Muscle of leg (tissue), 11 donors: Measurements from ENCODE around the gene OGG1. TPM values are rescaled to one million over a fixed set of nuclear protein-coding genes. Genes with fewer than 3 reads are reported as not detected.

Source experiments
- DNase-seq: peaks from one replicate; pipeline ENCODE4 v3.0.0; 2013
- H3K27ac ChIP-seq: one replicate; pipeline ENCODE4 v1.5.1; 2013; ENCODE audit warnings: mild to moderate bottlenecking, low read length, control low read depth
- H3K27me3 ChIP-seq: one replicate; pipeline ENCODE4 v1.6.1; 2013; ENCODE audit warnings: low read length; ENCODE audit not compliant: control insufficient read depth, insufficient read depth
- H3K36me3 ChIP-seq: one replicate; pipeline ENCODE4 v1.6.1; 2013; ENCODE audit warnings: low read length; ENCODE audit not compliant: control insufficient read depth, insufficient read depth
- H3K4me1 ChIP-seq: one replicate; pipeline ENCODE4 v1.6.1; 2013; ENCODE audit warnings: low read length; ENCODE audit not compliant: control insufficient read depth, insufficient read depth
- H3K4me3 ChIP-seq: one replicate; pipeline ENCODE4 v1.5.1; 2013; ENCODE audit warnings: low read length, control low read depth
- H3K9me3 ChIP-seq: replicated peaks from 2 replicates; pipeline ENCODE4 v1.6.1; 2013; ENCODE audit warnings: low read depth, low read length; ENCODE audit not compliant: control insufficient read depth
- WGBS: methylation state at CpG from one replicate; pipeline ENCODE4 v1.1.5; 2013; ENCODE audit warnings: missing lambda C conversion rate; ENCODE audit not compliant: insufficient coverage; 5-methylcytosine and 5-hydroxymethylcytosine counted together
- polyA plus RNA-seq, 8 donors: library from polyadenylated mRNA; unstranded; fragments of 120-200 nt; gene quantifications; one replicate each; pipeline versions ENCODE4 v1.2.1 to v1.2.3, GENCODE V29; 2013; ENCODE audit warnings: inconsistent platforms in 1 of 8, low replicate concordance in 1 of 8; ENCODE audit not compliant: insufficient read length in 8 of 8, insufficient read depth in 1 of 8
- total RNA-seq: library from RNA; stranded (reverse); fragments of 120-200 nt; gene quantifications from one replicate; pipeline ENCODE4 v1.2.4, GENCODE V29; 2013

OGG1 gene
- total and polyA plus RNA-seq, 9 donors = 21.4 to 38.6 (median 29.7) TPM

DNA sequence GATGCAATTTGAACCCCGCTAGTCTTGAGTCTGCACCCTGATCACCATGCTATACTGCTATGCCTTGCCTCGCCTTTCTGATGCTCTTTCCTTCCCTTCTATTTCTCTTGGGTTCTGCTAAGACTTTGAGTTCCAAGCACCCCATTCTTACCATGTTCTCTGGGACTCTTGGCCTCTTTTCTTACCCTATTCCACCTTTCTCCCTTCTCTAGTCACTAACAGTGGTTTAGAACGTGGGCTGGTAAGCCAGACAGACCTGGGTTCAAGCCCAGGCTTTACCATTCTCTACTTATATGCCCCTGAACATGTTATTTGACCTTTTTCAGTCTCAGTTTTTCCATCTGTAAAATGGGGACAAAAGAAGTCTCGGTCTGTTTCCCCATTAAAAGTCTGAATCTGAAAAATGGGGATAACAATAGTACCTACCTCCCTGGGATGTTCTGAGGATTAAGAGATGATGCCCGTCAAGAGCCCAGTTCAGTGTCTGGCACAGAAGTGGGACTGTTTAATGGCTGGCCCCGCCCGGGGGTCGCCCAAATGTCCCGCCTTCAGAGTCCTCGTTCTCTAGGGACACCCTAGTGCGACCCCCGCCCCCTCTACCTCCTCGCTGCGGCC is 42.1 kb downstream of the OGG1 start:
- 91% methylated on average over 2 of the region's 14 CpGs for WGBS
- DNase-seq = no peak
- peaks cover 39% of the 10 kb centered on the region for H3K36me3 ChIP-seq
- peaks cover 17% of the 10 kb centered on the region for H3K4me1 ChIP-seq
- no peaks in the 10 kb centered on the region for H3K9me3 ChIP-seq
- H3K27me3 ChIP-seq = no peaks in the 10 kb centered on the region
- H3K4me3 ChIP-seq = peak overlapping the region; percentile 98
- peak overlapping the region; percentile 95 for H3K27ac ChIP-seq

DNA sequence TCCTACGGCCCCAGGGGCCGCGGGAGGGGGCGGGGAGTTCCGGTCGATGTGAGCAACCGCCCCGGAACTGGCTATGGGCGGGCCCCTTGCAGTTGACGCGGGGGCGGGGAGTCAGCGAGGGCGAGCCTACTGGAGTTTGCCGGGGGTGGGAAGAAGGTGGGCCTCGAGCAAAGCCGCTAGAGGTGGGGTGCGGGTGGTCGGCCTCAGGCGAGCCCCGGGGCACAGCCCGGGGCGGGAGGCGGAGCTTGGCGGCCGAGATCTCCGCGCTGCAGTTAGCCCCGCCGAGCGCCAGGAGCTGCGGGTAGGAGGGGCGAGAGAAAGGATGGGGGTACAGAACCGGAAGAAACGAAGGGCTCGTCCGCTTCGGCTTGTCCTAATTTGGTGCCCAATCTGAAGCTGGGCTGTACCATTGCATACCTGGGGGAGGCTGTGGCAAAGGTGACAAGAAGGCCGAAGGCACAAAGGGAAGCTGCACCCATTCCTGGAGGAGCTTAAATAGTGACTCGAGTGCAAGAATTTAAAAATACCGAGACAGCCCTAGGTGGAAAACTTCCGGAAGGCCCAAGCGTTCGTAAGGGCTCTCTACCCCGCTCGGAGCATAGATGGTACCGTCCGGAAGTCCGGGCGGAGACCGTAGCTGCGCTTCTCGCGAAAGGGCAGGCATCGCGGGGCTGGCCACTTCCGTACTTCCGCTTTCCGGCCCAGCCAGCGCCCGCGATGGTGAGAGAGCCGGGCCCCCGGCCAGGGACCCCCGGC is 42.8 kb downstream of the OGG1 start, which contains the start of the genes ARPC4 and TADA3:
ARPC4 (plus strand) TSS at position 678 of the 756 bp plus-strand sequence; CDS start at position 718, 40 bp downstream.
TADA3 (minus strand) TSS at position 69 of the 756 bp plus-strand sequence. CDS start 1,007 bp downstream, outside the sequence.
- WGBS = under 1% methylated on average over 57 of the region's 65 CpGs
- Histone ChIP-seq H3K27ac (peak within 1 kb of the TSS; percentile 95), H3K27me3 (no peaks in the 10 kb centered on the region), H3K4me1 (peaks cover 17% of the 10 kb centered on the region), H3K4me3 (peak within 1 kb of the TSS; percentile 98), H3K36me3 (peaks cover 40% of the 10 kb centered on the region), H3K9me3 (no peaks in the 10 kb centered on the region)
- peak; percentile 99 for DNase-seq

DNA sequence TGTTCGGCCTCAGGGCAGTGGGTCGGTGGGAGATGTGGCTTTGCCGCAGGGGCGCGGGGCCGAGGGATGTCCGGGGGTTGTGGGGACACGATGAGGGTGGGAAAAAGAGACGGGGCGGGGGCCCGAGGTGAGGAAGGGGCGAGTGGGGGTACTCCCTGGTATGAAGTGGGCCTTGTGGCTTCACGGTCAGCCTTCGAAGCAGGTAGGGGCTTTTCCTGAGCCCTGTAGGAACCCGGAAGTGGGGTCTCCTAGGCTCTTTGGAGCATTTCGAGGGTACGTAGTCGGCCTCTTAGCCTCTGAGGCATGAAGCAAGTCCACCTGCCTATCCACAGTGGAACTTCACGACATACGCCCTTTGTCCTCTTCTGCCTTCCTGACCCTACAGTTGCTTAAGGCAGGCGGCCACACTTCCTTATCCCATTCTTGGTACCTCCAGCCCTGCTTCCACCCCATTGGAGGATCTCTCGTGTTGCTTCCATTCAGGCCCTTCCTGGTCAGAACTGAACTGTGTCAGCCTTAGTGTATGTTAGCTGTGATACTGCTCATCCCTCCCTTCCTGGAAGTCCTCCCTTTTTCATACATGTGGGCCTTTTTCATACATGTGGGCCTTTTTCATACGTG is 43.5 kb downstream of the OGG1 start:
- no peaks in the 10 kb centered on the region for H3K27me3 ChIP-seq
- H3K9me3 ChIP-seq = no peaks in the 10 kb centered on the region
- 0% methylated on average over 20 of the region's 23 CpGs for WGBS
- peak overlapping the region; percentile 98 for H3K4me3 ChIP-seq
- peaks cover 42% of the 10 kb centered on the region for H3K36me3 ChIP-seq
- peak overlapping the region; percentile 95 for H3K27ac ChIP-seq
- peak; percentile 40 for DNase-seq
- peaks cover 17% of the 10 kb centered on the region for H3K4me1 ChIP-seq

DNA sequence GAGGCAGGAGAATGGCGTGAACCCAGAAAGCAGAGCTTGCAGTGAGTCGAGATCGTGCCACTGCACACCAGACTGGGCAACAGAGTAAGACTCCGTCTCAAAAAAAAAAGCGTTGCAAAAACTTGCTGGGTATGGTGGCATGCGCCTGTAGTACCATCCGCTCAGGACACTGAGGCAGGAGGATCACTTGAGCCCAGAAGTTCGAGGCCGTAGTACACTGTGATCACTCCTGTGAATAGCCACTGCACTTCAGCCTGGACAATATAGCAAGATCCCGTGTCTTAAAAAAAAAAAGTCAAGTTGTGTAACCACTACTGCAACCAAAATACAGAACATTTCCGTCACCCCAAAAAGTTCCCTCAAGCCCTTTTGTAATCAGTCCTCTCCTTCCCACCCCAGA is 44.6 kb downstream of the OGG1 start:
- Histone ChIP-seq H3K4me1 (peaks cover 17% of the 10 kb centered on the region), H3K36me3 (peaks cover 43% of the 10 kb centered on the region), H3K27ac (no peak overlapping the region), H3K27me3 (no peaks in the 10 kb centered on the region), H3K4me3 (no peak overlapping the region), H3K9me3 (no peaks in the 10 kb centered on the region)
- DNase-seq = no peak
- WGBS = 94% methylated on average over 9 of the region's 11 CpGs

DNA sequence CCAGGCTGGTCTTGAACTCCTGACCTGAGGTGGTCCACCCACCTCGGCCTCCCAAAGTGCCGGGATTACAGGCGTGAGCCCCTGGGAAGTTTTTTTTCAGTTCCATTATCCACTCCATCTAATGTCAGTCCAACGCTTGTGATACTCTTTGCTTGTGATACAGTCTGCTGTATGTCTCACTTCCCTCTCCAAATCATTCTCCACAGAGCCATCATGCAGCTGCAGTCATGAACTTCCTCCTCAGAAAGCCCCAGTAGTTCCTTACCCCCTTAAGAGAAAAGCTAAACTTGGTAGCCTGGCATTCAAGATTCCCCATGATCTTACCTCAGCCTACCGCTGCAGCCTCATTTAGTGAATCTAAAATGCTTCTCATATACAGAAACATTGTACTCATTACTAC is 45.5 kb downstream of the OGG1 start:
- peaks cover 46% of the 10 kb centered on the region for H3K36me3 ChIP-seq
- no peak for DNase-seq
- H3K27me3 ChIP-seq = no peaks in the 10 kb centered on the region
- peaks cover 17% of the 10 kb centered on the region for H3K4me1 ChIP-seq
- H3K4me3 ChIP-seq = no peak overlapping the region
- no peak overlapping the region for H3K27ac ChIP-seq
- no peaks in the 10 kb centered on the region for H3K9me3 ChIP-seq
- WGBS = 76% methylated on average over 3 of the region's 5 CpGs

DNA sequence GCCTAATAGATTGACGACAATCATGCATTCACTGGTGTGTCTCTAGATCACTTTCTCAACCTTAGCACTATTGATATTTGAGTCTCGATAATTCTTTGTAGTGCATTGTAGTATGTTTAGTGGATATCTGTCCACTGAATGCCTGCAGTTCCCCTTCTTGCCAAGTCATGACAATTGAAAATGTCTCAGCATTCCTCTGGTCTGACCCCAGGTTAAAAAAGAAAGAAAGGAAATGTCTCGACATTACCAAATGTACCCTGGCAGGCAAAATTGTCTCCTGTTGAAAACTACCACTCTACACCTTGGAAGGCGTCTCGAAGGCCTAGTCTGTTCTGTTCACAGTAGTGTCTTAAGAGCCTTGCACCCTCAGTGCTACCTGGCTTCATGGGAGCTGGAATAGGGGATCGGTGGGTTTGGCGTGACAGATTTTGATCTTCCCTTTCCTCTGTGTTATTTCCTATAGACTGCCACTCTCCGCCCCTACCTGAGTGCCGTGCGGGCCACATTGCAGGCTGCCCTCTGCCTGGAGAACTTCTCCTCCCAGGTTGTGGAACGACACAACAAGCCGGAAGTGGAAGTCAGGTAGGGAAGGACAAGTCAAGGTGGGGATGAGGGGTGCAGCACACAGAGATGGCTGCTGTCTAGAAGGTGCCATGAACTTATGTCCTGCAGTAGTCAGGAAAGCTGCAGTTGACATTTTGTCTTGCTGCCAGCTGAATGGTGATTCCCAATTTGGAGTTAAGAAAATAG is 47.6 kb downstream of the OGG1 start:
- H3K27me3 ChIP-seq = no peaks in the 10 kb centered on the region
- no peaks in the 10 kb centered on the region for H3K9me3 ChIP-seq
- H3K4me3 ChIP-seq = no peak overlapping the region
- no peak overlapping the region for H3K27ac ChIP-seq
- WGBS = 96% methylated on average over 6 of the region's 12 CpGs
- H3K4me1 ChIP-seq = peaks cover 10% of the 10 kb centered on the region
- DNase-seq = no peak
- H3K36me3 ChIP-seq = peaks cover 51% of the 10 kb centered on the region

DNA sequence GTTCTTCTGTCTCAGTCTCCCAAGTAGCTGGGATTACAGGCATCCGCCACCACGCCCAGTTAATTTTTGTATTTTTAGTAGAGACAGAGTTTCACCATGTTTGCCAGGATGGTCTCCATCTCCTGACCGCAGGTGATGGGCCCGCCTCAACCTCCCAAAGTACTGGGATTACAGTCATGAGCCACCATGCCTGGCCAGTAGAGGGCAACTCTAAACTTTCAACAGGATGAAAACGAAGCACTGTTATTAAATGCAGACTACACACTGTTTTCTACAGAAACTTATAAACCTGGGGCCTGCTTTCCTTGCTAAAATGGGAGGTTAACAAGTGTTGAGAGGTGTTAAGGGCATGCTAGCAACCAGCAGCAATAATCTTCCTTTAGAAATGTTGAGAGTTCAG is 50.8 kb downstream of the OGG1 start:
- WGBS = 79% methylated on average over 2 of the region's 5 CpGs
- peaks cover 76% of the 10 kb centered on the region for H3K36me3 ChIP-seq
- no peak overlapping the region for H3K4me3 ChIP-seq
- H3K4me1 ChIP-seq = no peaks in the 10 kb centered on the region
- no peaks in the 10 kb centered on the region for H3K27me3 ChIP-seq
- H3K27ac ChIP-seq = no peak overlapping the region
- H3K9me3 ChIP-seq = no peaks in the 10 kb centered on the region
- no peak for DNase-seq

DNA sequence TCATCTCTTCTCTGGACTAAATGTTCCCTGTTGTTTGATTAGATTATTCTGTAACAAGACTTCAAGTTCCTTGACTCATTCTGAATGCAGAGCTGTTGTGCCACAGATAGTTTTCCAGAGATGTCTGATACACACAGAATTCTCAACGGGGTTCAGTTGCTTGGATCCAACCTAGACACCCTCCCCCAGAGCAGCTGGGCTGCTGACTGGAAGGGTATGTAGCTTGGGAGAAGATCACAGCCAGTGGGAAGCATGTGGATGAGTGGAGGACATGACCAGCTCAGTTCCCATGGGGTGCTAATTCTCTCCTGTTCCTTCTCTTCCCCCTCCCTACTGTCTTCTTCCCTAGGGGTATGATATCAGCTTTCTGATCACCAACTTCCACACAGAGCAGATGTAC is 53.7 kb downstream of the OGG1 start:
- Histone ChIP-seq H3K27ac (no peak overlapping the region), H3K4me1 (peaks cover under 1% of the 10 kb centered on the region), H3K4me3 (no peak overlapping the region), H3K27me3 (no peaks in the 10 kb centered on the region), H3K36me3 (peaks cover 80% of the 10 kb centered on the region), H3K9me3 (no peaks in the 10 kb centered on the region)
- no CpG with 5 or more reads among the region's 1 CpG for WGBS
- no peak for DNase-seq

DNA sequence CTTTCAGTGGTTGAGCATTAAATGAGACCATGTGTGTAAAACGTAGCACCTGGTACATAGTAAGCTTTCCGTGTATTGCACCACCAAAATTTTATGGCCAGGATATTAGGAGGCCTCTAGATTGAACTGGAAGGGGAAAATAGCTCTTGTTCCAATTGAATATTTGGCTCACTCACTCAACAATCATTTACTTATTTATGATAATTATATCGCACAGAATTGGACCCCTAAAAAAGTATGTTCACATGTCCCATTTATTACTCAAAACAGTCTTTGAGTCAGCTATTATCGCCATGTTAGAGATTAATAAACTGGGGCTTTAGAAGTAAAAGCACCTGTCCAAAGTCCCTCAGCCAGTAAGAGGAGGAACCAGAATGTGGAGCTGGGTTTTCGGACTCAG is 55.2 kb downstream of the OGG1 start:
- no peaks in the 10 kb centered on the region for H3K9me3 ChIP-seq
- no peak overlapping the region for H3K4me3 ChIP-seq
- H3K36me3 ChIP-seq = peaks cover 66% of the 10 kb centered on the region
- H3K27me3 ChIP-seq = no peaks in the 10 kb centered on the region
- H3K4me1 ChIP-seq = peaks cover 13% of the 10 kb centered on the region
- no peak for DNase-seq
- no CpG with 5 or more reads among the region's 5 CpGs for WGBS
- H3K27ac ChIP-seq = no peak overlapping the region

DNA sequence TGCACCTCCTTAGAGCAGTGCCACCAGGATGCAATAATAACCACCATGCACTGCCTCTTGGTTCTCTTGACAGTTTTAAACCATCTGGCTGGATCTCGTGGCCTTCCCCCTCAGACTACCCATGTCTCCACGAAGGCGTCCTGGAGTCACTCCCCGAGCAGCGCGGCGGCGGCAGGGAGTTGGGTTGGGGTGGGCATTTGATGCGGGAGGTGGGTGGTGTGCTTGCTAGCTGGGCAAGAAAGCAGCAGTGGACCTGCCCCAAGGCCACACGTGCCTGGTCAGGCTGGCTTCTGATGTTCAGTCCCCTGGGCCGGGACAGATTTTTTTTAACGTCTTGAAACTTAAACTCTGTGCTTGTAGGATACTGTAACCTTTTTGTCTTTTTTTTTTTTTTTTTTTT is 56.4 kb downstream of the OGG1 start:
- Histone ChIP-seq H3K9me3 (no peaks in the 10 kb centered on the region), H3K4me1 (peaks cover 21% of the 10 kb centered on the region), H3K27me3 (no peaks in the 10 kb centered on the region), H3K4me3 (no peak overlapping the region), H3K36me3 (peaks cover 58% of the 10 kb centered on the region), H3K27ac (no peak overlapping the region)
- WGBS = 70% methylated on average over 2 of the region's 12 CpGs
- no peak for DNase-seq
